ENCODE measurements around the gene GJD4.

Gene GJD4

GRCh38 chr10:35613107-35613440, 7.9 kb downstream of the GJD4 start:
- DNase-seq (ENCODE audit: low spot score): no peak
- TF ChIP-seq CTCF (IDR thresholded peaks at IDR 0.05): no peak
- H3K27ac ChIP-seq: no peak overlapping the region
- H3K4me3 ChIP-seq: no peak overlapping the region

- Histone ChIP-seq H3K4me3 (no peak overlapping the region), H3K27ac (no peak overlapping the region)
- no peak for DNase-seq (ENCODE audit: low spot score)
- no peak for TF ChIP-seq CTCF (IDR thresholded peaks at IDR 0.05)
Measured at GRCh38 chr10:35613597-35614226, 8.6 kb downstream of the GJD4 start.

- DNase-seq (ENCODE audit: low spot score): no peak
- no peak overlapping the region for H3K27ac ChIP-seq
- H3K4me3 ChIP-seq: no peak overlapping the region
- no peak for TF ChIP-seq CTCF (IDR thresholded peaks at IDR 0.05)
Measured at GRCh38 chr10:35614312-35614711, 9.2 kb downstream of the GJD4 start.

- Histone ChIP-seq H3K4me3 (no peak overlapping the region), H3K27ac (no peak overlapping the region)
- no peak for DNase-seq (ENCODE audit: low spot score)
- no peak for TF ChIP-seq CTCF (IDR thresholded peaks at IDR 0.05)
Measured at GRCh38 chr10:35626971-35627507, 21.9 kb downstream of the GJD4 start.

- H3K4me3 ChIP-seq: no peak overlapping the region
- no peak for DNase-seq (ENCODE audit: low spot score)
- TF ChIP-seq CTCF (IDR thresholded peaks at IDR 0.05): no peak
- no peak overlapping the region for H3K27ac ChIP-seq
Measured at GRCh38 chr10:35631404-35631803, 26.3 kb downstream of the GJD4 start.

- Histone ChIP-seq H3K4me3 (no peak overlapping the region), H3K27ac (no peak overlapping the region)
- DNase-seq (ENCODE audit: low spot score): no peak
- no peak for TF ChIP-seq CTCF (IDR thresholded peaks at IDR 0.05)
Measured at GRCh38 chr10:35632027-35632426, 26.9 kb downstream of the GJD4 start.

Data from coronary artery (tissue), 2 donors.